Measurements from ENCODE around the gene PLPPR3. TPM values are rescaled to one million over a fixed set of nuclear protein-coding genes. Genes with fewer than 3 reads are reported as not detected.

Gene PLPPR3
- total RNA-seq, 2 donors from 2014 or later: not detected

- TF ChIP-seq CTCF (IDR thresholded peaks at IDR 0.05): no peak
- ATAC-seq (ENCODE audit: insufficient number of reproducible peaks, low FRiP score, low read depth) (no peak), DNase-seq (ENCODE audit: low spot score) (no peak)
- peaks cover 28 to 38% of the 10 kb centered on the region in 2 donors for H3K4me1 ChIP-seq (ENCODE audit: control insufficient read depth in 1 of 2, low read depth in 2 of 2)
- H3K27me3 ChIP-seq (replicated peaks; ENCODE audit: insufficient read depth): no peaks in the 10 kb centered on the region
- H3K4me3 ChIP-seq: no peak overlapping the region
- peaks cover 61% of the 10 kb centered on the region for H3K36me3 ChIP-seq
- H3K9me3 ChIP-seq: no peaks in the 10 kb centered on the region
- no peak overlapping the region for H3K27ac ChIP-seq
Measured at GRCh38 chr19:804419-805165, 17.2 kb downstream of the PLPPR3 start.

GRCh38 chr19:803686-804418, 17.9 kb downstream of the PLPPR3 start:
- no peak overlapping the region for H3K4me3 ChIP-seq
- no peak for TF ChIP-seq CTCF (IDR thresholded peaks at IDR 0.05)
- ATAC-seq (ENCODE audit: insufficient number of reproducible peaks, low FRiP score, low read depth): no peak
- H3K27ac ChIP-seq: no peak overlapping the region
- H3K27me3 ChIP-seq (replicated peaks; ENCODE audit: insufficient read depth): no peaks in the 10 kb centered on the region
- DNase-seq (ENCODE audit: low spot score): no peak
- no peaks in the 10 kb centered on the region for H3K9me3 ChIP-seq
- peaks cover 53% of the 10 kb centered on the region for H3K36me3 ChIP-seq
- H3K4me1 ChIP-seq (ENCODE audit: control insufficient read depth in 1 of 2, low read depth in 2 of 2): peaks cover 36 to 45% of the 10 kb centered on the region in 2 donors

GRCh38 chr19:803099-803561, 18.6 kb downstream of the PLPPR3 start:
- ATAC-seq (ENCODE audit: insufficient number of reproducible peaks, low FRiP score, low read depth): no peak
- peaks cover 46% of the 10 kb centered on the region for H3K36me3 ChIP-seq
- H3K4me1 ChIP-seq (ENCODE audit: control insufficient read depth in 1 of 2, low read depth in 2 of 2): peaks cover 37 to 50% of the 10 kb centered on the region in 2 donors
- H3K27me3 ChIP-seq (replicated peaks; ENCODE audit: insufficient read depth): no peaks in the 10 kb centered on the region
- H3K4me3 ChIP-seq: no peak overlapping the region
- H3K9me3 ChIP-seq: no peaks in the 10 kb centered on the region
- TF ChIP-seq CTCF (IDR thresholded peaks at IDR 0.05): no peak
- DNase-seq (ENCODE audit: low spot score): no peak
- H3K27ac ChIP-seq: no peak overlapping the region

- ATAC-seq (ENCODE audit: insufficient number of reproducible peaks, low FRiP score, low read depth) (no peak), DNase-seq (ENCODE audit: low spot score) (no peak)
- Histone ChIP-seq H3K9me3 (no peaks in the 10 kb centered on the region), H3K4me3 (peak overlapping the region; percentile 60), H3K4me1 (ENCODE audit: control insufficient read depth in 1 of 2, low read depth in 2 of 2) (peaks cover 37 to 50% of the 10 kb centered on the region in 2 donors), H3K27ac (no peak overlapping the region), H3K36me3 (peaks cover 41% of the 10 kb centered on the region), H3K27me3 (replicated peaks; ENCODE audit: insufficient read depth) (no peaks in the 10 kb centered on the region)
- no peak for TF ChIP-seq CTCF (IDR thresholded peaks at IDR 0.05)
Measured at GRCh38 chr19:802498-803098, 19.2 kb downstream of the PLPPR3 start.

Measured in thoracic aorta (tissue), 2 donors.